ENCODE results near the gene HCAR3. TPM values are rescaled to one million over a fixed set of nuclear protein-coding genes. Genes with fewer than 3 reads are reported as not detected.
"Not testable (repeated sequence)": the region's sequence is repeated elsewhere in the genome, so short reads cannot be mapped to it uniquely, and the experiment has no call there.

Gene HCAR3
- total and polyA plus RNA-seq, 2 of the 13 experiments (the other 11 are each of a cell fraction or from before 2014, with no cell fraction given): 0.11 to 12.8 TPM

- no peak for TF ChIP-seq ZNF737 (CRISPR knock-in tag; IDR thresholded peaks at IDR 0.05; ENCODE audit: borderline replicate concordance)
- TF ChIP-seq HMGXB3 (CRISPR knock-in tag; IDR thresholded peaks at IDR 0.05; ENCODE audit: borderline replicate concordance): no peak
- TF ChIP-seq ZSCAN29 (CRISPR knock-in tag; conservative IDR thresholded peaks at IDR 0.05): no peak
- no peak for TF ChIP-seq ZNF20 (CRISPR knock-in tag; IDR thresholded peaks at IDR 0.05)
- TF ChIP-seq ZC3H4 (CRISPR knock-in tag; IDR thresholded peaks at IDR 0.05; ENCODE audit: borderline replicate concordance): no peak
Observed at GRCh38 chr12:122721057-122721545, 4.5 kb upstream of the HCAR3 start (continued).

- CTCF ChIA-PET (ENCODE audit: low intra/inter-chr PET ratio, low total read pairs); POLR2A ChIA-PET; H3K9ac ChIP-seq (ENCODE audit: insufficient read depth, low read depth, low read length); in situ Hi-C loops (cut with HindIII; ENCODE audit: extremely low pct_ligation_motif_present, low pct_unique_long_range_greater_than_20kb); H4K20me1 ChIP-seq (ENCODE audit: insufficient read depth, low read length); H3K79me2 ChIP-seq (ENCODE audit: insufficient read depth, low read length); H3K27ac ChIP-seq (ENCODE audit: extremely low read length, insufficient read depth, low read length); H3K4me3 ChIP-seq (replicated peaks in 1 of 3; ENCODE audit: insufficient read depth in 1 of 3, low read depth in 2 of 3, low read length in 3 of 3); H2AFZ ChIP-seq (ENCODE audit: low read length); H3K36me3 ChIP-seq (replicated peaks in 1 of 2; ENCODE audit: control insufficient read depth in 1 of 2, insufficient read depth in 2 of 2, low read length in 2 of 2); H3K27me3 ChIP-seq (ENCODE audit: control insufficient read depth in 1 of 2, insufficient read depth in 2 of 2, low read length in 2 of 2); ATAC-seq; DNase-seq (ENCODE audit: low spot score); intact Hi-C loops (cut with micrococcal nuclease; ENCODE audit: unreplicated experiment); H3K9me3 ChIP-seq (ENCODE audit: low read length); BruUV-seq (replicated peaks); FAIRE-seq: not testable (repeated sequence)
- Histone ChIP-seq H3K4me1 (ENCODE audit: insufficient read depth, low read length) (peaks cover 19% of the 10 kb centered on the region), H3K4me2 (ENCODE audit: low read depth, low read length) (peak overlapping the region; percentile 49; the same call in 1 of the 2 replicates)
- 72% methylated on average over 6 of the region's 6 CpGs for WGBS (ENCODE audit: low lambda C conversion rate)
Observed at GRCh38 chr12:122715211-122715610, 1.4 kb downstream of the HCAR3 start.

- H3K9me3 ChIP-seq (ENCODE audit: low read length); intact Hi-C loops (cut with micrococcal nuclease; ENCODE audit: unreplicated experiment); H3K4me2 ChIP-seq (ENCODE audit: low read depth, low read length); H3K4me3 ChIP-seq (replicated peaks in 1 of 3; ENCODE audit: insufficient read depth in 1 of 3, low read depth in 2 of 3, low read length in 3 of 3); H3K9ac ChIP-seq (ENCODE audit: insufficient read depth, low read depth, low read length); DNase-seq (ENCODE audit: low spot score); in situ Hi-C loops (cut with HindIII; ENCODE audit: extremely low pct_ligation_motif_present, low pct_unique_long_range_greater_than_20kb); H2AFZ ChIP-seq (ENCODE audit: low read length); H3K36me3 ChIP-seq (replicated peaks in 1 of 2; ENCODE audit: control insufficient read depth in 1 of 2, insufficient read depth in 2 of 2, low read length in 2 of 2); ATAC-seq; BruUV-seq (replicated peaks); CTCF ChIA-PET (ENCODE audit: low intra/inter-chr PET ratio, low total read pairs); FAIRE-seq; H3K27me3 ChIP-seq (ENCODE audit: control insufficient read depth in 1 of 2, insufficient read depth in 2 of 2, low read length in 2 of 2); POLR2A ChIA-PET; H4K20me1 ChIP-seq (ENCODE audit: insufficient read depth, low read length); H3K79me2 ChIP-seq (ENCODE audit: insufficient read depth, low read length); H3K27ac ChIP-seq (ENCODE audit: extremely low read length, insufficient read depth, low read length): not testable (repeated sequence)
- 63% methylated on average over 3 of the region's 10 CpGs for WGBS (ENCODE audit: low lambda C conversion rate)
- H3K4me1 ChIP-seq (ENCODE audit: insufficient read depth, low read length): peaks cover 14% of the 10 kb centered on the region
Observed at GRCh38 chr12:122713491-122714188, 3.0 kb downstream of the HCAR3 start.

- H3K36me3 ChIP-seq (replicated peaks in 1 of 2; ENCODE audit: control insufficient read depth in 1 of 2, insufficient read depth in 2 of 2, low read length in 2 of 2); H3K4me2 ChIP-seq (ENCODE audit: low read depth, low read length); POLR2A ChIA-PET; H4K20me1 ChIP-seq (ENCODE audit: insufficient read depth, low read length); DNase-seq (ENCODE audit: low spot score); H3K27ac ChIP-seq (ENCODE audit: extremely low read length, insufficient read depth, low read length); intact Hi-C loops (cut with micrococcal nuclease; ENCODE audit: unreplicated experiment); H3K4me1 ChIP-seq (ENCODE audit: insufficient read depth, low read length); CTCF ChIA-PET (ENCODE audit: low intra/inter-chr PET ratio, low total read pairs); H2AFZ ChIP-seq (ENCODE audit: low read length); H3K9me3 ChIP-seq (ENCODE audit: low read length); H3K79me2 ChIP-seq (ENCODE audit: insufficient read depth, low read length); in situ Hi-C loops (cut with HindIII; ENCODE audit: extremely low pct_ligation_motif_present, low pct_unique_long_range_greater_than_20kb); H3K4me3 ChIP-seq (replicated peaks in 1 of 3; ENCODE audit: insufficient read depth in 1 of 3, low read depth in 2 of 3, low read length in 3 of 3); FAIRE-seq; H3K27me3 ChIP-seq (ENCODE audit: control insufficient read depth in 1 of 2, insufficient read depth in 2 of 2, low read length in 2 of 2); BruUV-seq (replicated peaks); H3K9ac ChIP-seq (ENCODE audit: insufficient read depth, low read depth, low read length); ATAC-seq: not testable (repeated sequence)
- WGBS (ENCODE audit: low lambda C conversion rate): 60% methylated on average over 1 of the region's 1 CpG
Observed at GRCh38 chr12:122711266-122711665, 5.3 kb downstream of the HCAR3 start.
